HFF-Myc (cell line): Measurements from ENCODE around the gene DYNC1LI1.
"Not testable (repeated sequence)": the region's sequence is repeated elsewhere in the genome, so short reads cannot be mapped to it uniquely, and the experiment has no call there.

ENCODE experiments used
- DNase-seq: peaks from one replicate; pipeline ENCODE4 v3.0.0-alpha.2; 2011; ENCODE audit warnings: low read depth; ENCODE audit errors: extremely low read depth
- H3K4me3 ChIP-seq: replicated peaks from 2 replicates; pipeline ENCODE4 v1.5.1; 2011; ENCODE audit warnings: low read depth, mild to moderate bottlenecking, control low read depth, low read length
- TF ChIP-seq, protein P1 (sequence below): IDR thresholded peaks from 2 replicates; pipeline ENCODE4 v1.5.1; 2012; ENCODE audit warnings: mild to moderate bottlenecking, low read depth, low read length, control low read depth; ENCODE audit errors: missing control alignments

Gene DYNC1LI1

GRCh38 chr3:32591186-32591585 lies 20.5 kb upstream of the DYNC1LI1 start:
- no peak for DNase-seq
- H3K4me3 ChIP-seq, result no peak overlapping the region
- TF ChIP-seq, protein P1, sequence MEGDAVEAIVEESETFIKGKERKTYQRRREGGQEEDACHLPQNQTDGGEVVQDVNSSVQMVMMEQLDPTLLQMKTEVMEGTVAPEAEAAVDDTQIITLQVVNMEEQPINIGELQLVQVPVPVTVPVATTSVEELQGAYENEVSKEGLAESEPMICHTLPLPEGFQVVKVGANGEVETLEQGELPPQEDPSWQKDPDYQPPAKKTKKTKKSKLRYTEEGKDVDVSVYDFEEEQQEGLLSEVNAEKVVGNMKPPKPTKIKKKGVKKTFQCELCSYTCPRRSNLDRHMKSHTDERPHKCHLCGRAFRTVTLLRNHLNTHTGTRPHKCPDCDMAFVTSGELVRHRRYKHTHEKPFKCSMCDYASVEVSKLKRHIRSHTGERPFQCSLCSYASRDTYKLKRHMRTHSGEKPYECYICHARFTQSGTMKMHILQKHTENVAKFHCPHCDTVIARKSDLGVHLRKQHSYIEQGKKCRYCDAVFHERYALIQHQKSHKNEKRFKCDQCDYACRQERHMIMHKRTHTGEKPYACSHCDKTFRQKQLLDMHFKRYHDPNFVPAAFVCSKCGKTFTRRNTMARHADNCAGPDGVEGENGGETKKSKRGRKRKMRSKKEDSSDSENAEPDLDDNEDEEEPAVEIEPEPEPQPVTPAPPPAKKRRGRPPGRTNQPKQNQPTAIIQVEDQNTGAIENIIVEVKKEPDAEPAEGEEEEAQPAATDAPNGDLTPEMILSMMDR, result no peak

DNA sequence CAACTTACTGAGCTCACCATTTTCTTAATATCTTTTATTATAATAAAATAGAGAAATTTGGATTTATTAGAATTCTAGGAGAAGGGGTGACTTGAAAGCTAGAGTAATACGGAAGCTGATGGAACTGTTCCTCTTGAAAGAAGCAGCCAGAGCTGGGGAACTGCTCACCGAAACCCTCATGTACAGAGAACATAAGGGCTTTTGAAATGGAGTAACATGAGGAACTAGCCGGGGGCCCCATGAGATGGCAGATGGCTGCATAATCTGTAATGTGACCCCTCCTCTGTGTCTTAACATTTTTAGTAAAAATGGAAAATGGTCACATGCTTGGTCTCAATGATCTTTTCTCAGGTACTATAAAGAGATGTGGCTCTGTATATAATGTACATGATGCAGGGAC lies 15.7 kb upstream of the DYNC1LI1 start:
- TF ChIP-seq, protein P1, result no peak
- H3K4me3 ChIP-seq, result no peak overlapping the region
- DNase-seq, result no peak

- DNase-seq, result no peak
- no peak overlapping the region for H3K4me3 ChIP-seq
- TF ChIP-seq, protein P1, result no peak
Measured at GRCh38 chr3:32584660-32585059, 14.0 kb upstream of the DYNC1LI1 start.

DNA sequence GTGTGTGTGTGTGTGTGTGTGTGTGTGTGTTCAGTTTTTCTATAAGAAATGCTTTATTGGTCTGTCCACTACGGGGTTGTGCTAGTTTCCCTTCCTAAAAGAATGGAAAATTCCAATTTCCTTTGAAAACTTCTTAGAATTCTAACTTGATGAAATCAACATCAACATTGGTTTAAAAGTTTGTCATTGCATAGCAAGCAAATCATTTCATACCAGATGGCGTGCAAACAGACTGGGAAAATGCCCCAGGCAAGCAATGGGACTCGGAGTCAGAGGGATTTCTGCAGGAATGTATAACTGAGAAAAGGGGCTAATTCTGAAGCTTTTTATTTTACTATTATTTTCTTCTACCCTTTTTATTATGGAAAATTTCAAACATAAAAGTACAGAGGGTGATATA lies 13.1 kb upstream of the DYNC1LI1 start:
- TF ChIP-seq, protein P1, result no peak

DNA sequence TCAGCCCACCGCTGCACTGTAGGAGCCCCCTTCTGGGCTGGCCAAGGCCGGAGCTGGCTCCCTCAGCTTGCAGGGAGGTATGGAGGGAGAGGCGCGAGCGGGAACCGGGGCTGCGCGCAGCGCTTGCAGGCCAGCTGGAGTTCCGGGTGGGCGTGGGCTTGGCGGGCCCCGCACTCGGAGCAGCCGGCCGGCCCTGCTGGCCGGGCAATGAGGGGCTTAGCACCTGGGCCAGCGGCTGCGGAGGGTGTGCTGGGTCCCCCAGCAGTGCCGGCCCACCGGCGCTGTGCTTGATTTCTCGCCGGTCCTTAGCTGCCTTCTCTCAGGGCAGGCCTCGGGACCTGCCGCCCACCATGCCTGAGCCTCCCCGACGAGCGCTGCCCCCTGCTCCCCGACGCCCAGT lies 8.0 kb upstream of the DYNC1LI1 start:
- not testable (repeated sequence) for H3K4me3 ChIP-seq, DNase-seq

More for the DNA sequence above, 13.1 kb upstream of the DYNC1LI1 start:
- DNase-seq, result no peak
- H3K4me3 ChIP-seq, result no peak overlapping the region

GRCh38 chr3:32577581-32578556 lies 7.2 kb upstream of the DYNC1LI1 start:
- TF ChIP-seq, protein P1, result no peak
- DNase-seq, result no peak

DNA sequence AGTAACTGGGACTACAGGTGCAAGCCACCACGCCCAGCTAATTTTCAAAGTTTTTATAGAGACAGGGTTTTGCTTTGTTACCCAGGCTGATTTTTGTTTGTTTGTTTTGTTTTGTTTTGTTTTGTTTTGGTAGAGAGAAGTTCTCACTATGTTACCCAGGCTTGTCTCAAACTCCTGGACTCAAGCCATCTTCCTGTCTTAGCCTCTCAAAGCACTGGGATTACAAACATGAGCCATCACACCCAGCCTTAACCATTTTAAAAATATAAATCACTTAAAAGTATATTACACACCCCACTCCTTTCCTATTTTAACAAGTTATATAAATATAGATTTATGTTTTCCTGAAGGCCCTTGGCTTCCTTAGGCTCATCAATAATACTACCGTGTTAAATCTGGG lies 6.5 kb upstream of the DYNC1LI1 start:
- no peak for DNase-seq
- no peak overlapping the region for H3K4me3 ChIP-seq
- TF ChIP-seq, protein P1, result no peak

More at GRCh38 chr3:32577581-32578556, 7.2 kb upstream of the DYNC1LI1 start:
- H3K4me3 ChIP-seq, result no peak overlapping the region
